Measurements from ENCODE around the gene ZNF780A. TPM values are rescaled to one million over a fixed set of nuclear protein-coding genes. Genes with fewer than 3 reads are reported as not detected.

Gene ZNF780A
- total and polyA plus RNA-seq, 2 of the 13 experiments (the other 11 are each of a cell fraction or from before 2014, with no cell fraction given): 13.5 to 22.7 TPM

GRCh38 chr19:40089462-40089861 is 1.3 kb downstream of the ZNF780A start:
- H3K9me3 ChIP-seq (ENCODE audit: low read length): no peaks in the 10 kb centered on the region
- no peak for DNase-seq (ENCODE audit: low spot score)
- TF ChIP-seq ZNF589 (CRISPR knock-in tag; conservative IDR thresholded peaks at IDR 0.05): no peak
- TF ChIP-seq, protein P1, sequence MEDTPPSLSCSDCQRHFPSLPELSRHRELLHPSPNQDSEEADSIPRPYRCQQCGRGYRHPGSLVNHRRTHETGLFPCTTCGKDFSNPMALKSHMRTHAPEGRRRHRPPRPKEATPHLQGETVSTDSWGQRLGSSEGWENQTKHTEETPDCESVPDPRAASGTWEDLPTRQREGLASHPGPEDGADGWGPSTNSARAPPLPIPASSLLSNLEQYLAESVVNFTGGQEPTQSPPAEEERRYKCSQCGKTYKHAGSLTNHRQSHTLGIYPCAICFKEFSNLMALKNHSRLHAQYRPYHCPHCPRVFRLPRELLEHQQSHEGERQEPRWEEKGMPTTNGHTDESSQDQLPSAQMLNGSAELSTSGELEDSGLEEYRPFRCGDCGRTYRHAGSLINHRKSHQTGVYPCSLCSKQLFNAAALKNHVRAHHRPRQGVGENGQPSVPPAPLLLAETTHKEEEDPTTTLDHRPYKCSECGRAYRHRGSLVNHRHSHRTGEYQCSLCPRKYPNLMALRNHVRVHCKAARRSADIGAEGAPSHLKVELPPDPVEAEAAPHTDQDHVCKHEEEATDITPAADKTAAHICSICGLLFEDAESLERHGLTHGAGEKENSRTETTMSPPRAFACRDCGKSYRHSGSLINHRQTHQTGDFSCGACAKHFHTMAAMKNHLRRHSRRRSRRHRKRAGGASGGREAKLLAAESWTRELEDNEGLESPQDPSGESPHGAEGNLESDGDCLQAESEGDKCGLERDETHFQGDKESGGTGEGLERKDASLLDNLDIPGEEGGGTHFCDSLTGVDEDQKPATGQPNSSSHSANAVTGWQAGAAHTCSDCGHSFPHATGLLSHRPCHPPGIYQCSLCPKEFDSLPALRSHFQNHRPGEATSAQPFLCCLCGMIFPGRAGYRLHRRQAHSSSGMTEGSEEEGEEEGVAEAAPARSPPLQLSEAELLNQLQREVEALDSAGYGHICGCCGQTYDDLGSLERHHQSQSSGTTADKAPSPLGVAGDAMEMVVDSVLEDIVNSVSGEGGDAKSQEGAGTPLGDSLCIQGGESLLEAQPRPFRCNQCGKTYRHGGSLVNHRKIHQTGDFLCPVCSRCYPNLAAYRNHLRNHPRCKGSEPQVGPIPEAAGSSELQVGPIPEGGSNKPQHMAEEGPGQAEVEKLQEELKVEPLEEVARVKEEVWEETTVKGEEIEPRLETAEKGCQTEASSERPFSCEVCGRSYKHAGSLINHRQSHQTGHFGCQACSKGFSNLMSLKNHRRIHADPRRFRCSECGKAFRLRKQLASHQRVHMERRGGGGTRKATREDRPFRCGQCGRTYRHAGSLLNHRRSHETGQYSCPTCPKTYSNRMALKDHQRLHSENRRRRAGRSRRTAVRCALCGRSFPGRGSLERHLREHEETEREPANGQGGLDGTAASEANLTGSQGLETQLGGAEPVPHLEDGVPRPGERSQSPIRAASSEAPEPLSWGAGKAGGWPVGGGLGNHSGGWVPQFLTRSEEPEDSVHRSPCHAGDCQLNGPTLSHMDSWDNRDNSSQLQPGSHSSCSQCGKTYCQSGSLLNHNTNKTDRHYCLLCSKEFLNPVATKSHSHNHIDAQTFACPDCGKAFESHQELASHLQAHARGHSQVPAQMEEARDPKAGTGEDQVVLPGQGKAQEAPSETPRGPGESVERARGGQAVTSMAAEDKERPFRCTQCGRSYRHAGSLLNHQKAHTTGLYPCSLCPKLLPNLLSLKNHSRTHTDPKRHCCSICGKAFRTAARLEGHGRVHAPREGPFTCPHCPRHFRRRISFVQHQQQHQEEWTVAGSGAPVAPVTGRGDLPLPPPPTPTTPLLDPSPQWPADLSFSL (CRISPR knock-in tag; IDR thresholded peaks at IDR 0.05): peak; percentile 76; the same call in 1 of the 2 replicates
- no peaks in the 10 kb centered on the region for H3K27me3 ChIP-seq (ENCODE audit: control insufficient read depth in 1 of 2, insufficient read depth in 2 of 2, low read length in 2 of 2)
- H2AFZ ChIP-seq (ENCODE audit: low read length): no peak overlapping the region
- ATAC-seq: no peak
- H3K36me3 ChIP-seq (replicated peaks in 1 of 2; ENCODE audit: control insufficient read depth in 1 of 2, insufficient read depth in 2 of 2, low read length in 2 of 2): no peaks in the 10 kb centered on the region
- in situ Hi-C loops (cut with HindIII; ENCODE audit: extremely low pct_ligation_motif_present, low pct_unique_long_range_greater_than_20kb) (no loop called here), intact Hi-C loops (cut with micrococcal nuclease; ENCODE audit: unreplicated experiment) (no loop called here)
- H3K27ac ChIP-seq (ENCODE audit: extremely low read length, insufficient read depth, low read length): peak overlapping the region; percentile 90
- no TSS peak for BruUV-seq (replicated peaks)
- FAIRE-seq: no peak
- H3K4me2 ChIP-seq (ENCODE audit: low read depth, low read length): peak overlapping the region; percentile 74
- peaks cover 44% of the 10 kb centered on the region for H3K79me2 ChIP-seq (ENCODE audit: insufficient read depth, low read length)
- CTCF ChIA-PET (ENCODE audit: low intra/inter-chr PET ratio, low total read pairs): no interaction called here
- H4K20me1 ChIP-seq (ENCODE audit: insufficient read depth, low read length): no peaks in the 10 kb centered on the region; the same call in 1 of the 2 replicates
- H3K9ac ChIP-seq (ENCODE audit: insufficient read depth, low read depth, low read length): peak overlapping the region; percentile 89
- 46% methylated on average over 4 of the region's 4 CpGs for WGBS (ENCODE audit: low lambda C conversion rate)
- POLR2A ChIA-PET: interaction anchor here (1.1 to 2.1 kb wide), 3 partner anchors 18 to 119 kb away, joined by 3 to 15 read pairs (median 11); partner anchors contain the start of genes PSMC4 and ZNF780B
- H3K4me1 ChIP-seq (ENCODE audit: insufficient read depth, low read length): peaks cover 46% of the 10 kb centered on the region
- H3K4me3 ChIP-seq (replicated peaks in 1 of 3; ENCODE audit: insufficient read depth in 1 of 3, low read depth in 2 of 3, low read length in 3 of 3): peak overlapping the region; percentile 70 to 90 (median 82)
